Thyroid gland (tissue), 4 donors: ENCODE measurements around the gene ACTR5.

Experiments
- CTCF ChIP-seq, 6 experiments: fragments of 200-600 bp in 3 of 6; fragments of 450-650 bp in 3 of 6; sonication (generic) in 3 of 6; IDR thresholded peaks; one replicate each; pipeline ENCODE4 v1.5.1; 2016 to 2019; ENCODE audit warnings: antibody characterized with exemption in 6 of 6, mild to moderate bottlenecking in 2 of 6, inconsistent platforms in 1 of 6, moderate library complexity in 1 of 6
- POLR2A ChIP-seq, 2 donors: fragments of 450-650 bp; IDR thresholded peaks; one replicate each; pipeline ENCODE4 v1.6.1; 2017; ENCODE audit warnings: antibody characterized with exemption in 2 of 2, mild to moderate bottlenecking in 2 of 2, moderate library complexity in 1 of 2

- TF ChIP-seq CTCF (IDR thresholded peaks at IDR 0.05) (no peak), POLR2A (IDR thresholded peaks at IDR 0.05) (no peak)
These were observed 10.4 kb upstream of the ACTR5 start for GRCh38 chr20:38737887-38738286.
